Heart left ventricle (tissue), 16 donors: ENCODE data around the gene IL1RN. TPM values are rescaled to one million over a fixed set of nuclear protein-coding genes. Genes with fewer than 3 reads are reported as not detected.
A peak's percentile ranks its signal among the peaks of the same experiment; 100 is the strongest.

Experiments
- ATAC-seq, 4 donors: fragments of 200-7000 bp; cut with Tn5 transposase; one replicate each; pipeline ENCODE4 v1.9.1; 2020 to 2022; ENCODE audit warnings: moderate library complexity in 4 of 4, mild to moderate bottlenecking in 3 of 4, moderate number of reproducible peaks in 1 of 4
- DNase-seq, 5 donors: peaks; one replicate each; pipeline ENCODE4 v3.0.0-alpha.2; 2020
- H3K27ac ChIP-seq, 12 donors: fragments of 200-600 bp; sonication (generic) in 4 of 12; one replicate each; pipeline versions ENCODE4 v1.5.0 to v1.8.0; 2016 to 2022; ENCODE audit warnings: mild to moderate bottlenecking in 2 of 12
- H3K27me3 ChIP-seq, 9 donors: fragments of 200-600 bp; sonication (generic) in 2 of 9; one replicate each; pipeline versions ENCODE4 v1.5.1 to v1.8.0; 2016 to 2022; ENCODE audit warnings: mild to moderate bottlenecking in 3 of 9
- H3K36me3 ChIP-seq, 9 donors: fragments of 200-600 bp; sonication (generic) in 2 of 9; one replicate each; pipeline versions ENCODE4 v1.5.0 to v1.8.0; 2018 to 2022; ENCODE audit warnings: mild to moderate bottlenecking in 2 of 9
- H3K4me1 ChIP-seq, 12 donors: fragments of 200-600 bp; sonication (generic) in 4 of 12; one replicate each; pipeline versions ENCODE4 v1.5.0 to v1.8.0; 2016 to 2022; ENCODE audit warnings: mild to moderate bottlenecking in 3 of 12
- H3K4me3 ChIP-seq, 12 donors: fragments of 200-600 bp; sonication (generic) in 4 of 12; one replicate each; pipeline versions ENCODE4 v1.5.0 to v1.8.0; 2017 to 2022; ENCODE audit warnings: mild to moderate bottlenecking in 9 of 12, moderate library complexity in 4 of 12
- H3K9me3 ChIP-seq, 12 donors: fragments of 200-600 bp; sonication (generic) in 4 of 12; one replicate each; pipeline versions ENCODE4 v1.5.0 to v1.8.0; 2016 to 2022; ENCODE audit warnings: mild to moderate bottlenecking in 1 of 12
- CTCF ChIP-seq, 12 donors: fragments of 200-600 bp; sonication (generic) in 4 of 12; IDR thresholded peaks; one replicate each; pipeline versions ENCODE4 v1.5.0 to v1.8.0; 2018 to 2022; ENCODE audit warnings: antibody characterized with exemption in 12 of 12, mild to moderate bottlenecking in 5 of 12
- POLR2A ChIP-seq, 2 donors: fragments of 450-650 bp; IDR thresholded peaks; one replicate each; pipeline ENCODE4 v1.6.1; 2017; ENCODE audit warnings: antibody characterized with exemption in 2 of 2, mild to moderate bottlenecking in 2 of 2, moderate library complexity in 2 of 2
- WGBS, 4 donors: extraction: QIAGEN DNeasy Blood & Tissue Kit in 2 of 4; methylation state at CpG; one replicate each; pipeline versions ENCODE4 v1.1.5 to v1.1.7; 2013 to 2018; 5-methylcytosine and 5-hydroxymethylcytosine counted together
- intact Hi-C, 10 donors: fragments of 100-400 bp; cut with DNase I; formaldehyde crosslinking; loops; one replicate each; pipeline versions ENCODE4 v1.11.1 to v1.14.2; 2022
- polyA plus RNA-seq, 2 donors: library from polyadenylated mRNA; stranded (reverse); fragments of 200-250 nt; gene quantifications; one replicate each; pipeline ENCODE4 v1.2.3, GENCODE V29; 2013
- total RNA-seq, 9 donors: library from RNA; depleted of rRNA in 2 of 9; stranded (reverse); fragments of >200 nt in 2 of 9; fragmentation: NEBNext Ultra II Directional in 3 of 9; extraction: Animal tissue kit (Norgen Biotek cat#: 25700) in 3 of 9; gene quantifications; one replicate each; pipeline versions ENCODE4 v1.1.0 to v1.2.4, GENCODE V29; 2016 to 2023
- donor health status: ischemic (EF 13 %, LVEDD 7.1; RV severe dilation, severe dysfunction).
- donor health status: healthy with polysubstance abuse.
- donor health status: DM: no; HTN: yes; CAD: no.
- donor health status: DM: no; HTN: no; CAD: no.
- donor health status: ischemic (EF 25% LVEDD 6.9; RV normal size, moderate dysfunction).
- donor health status: ischemic (EF 25% LVEDD 5.7; RV mildly dilated, moderate dysfunction).
- donor health status: healthy.
- donor health status: DM: yes; HTN: yes; CAD: no.
- donor health status: ischemic (EF 35%, LVEDD 5.7; RV mildly dilated, moderate dysfunction).
- donor health status: nonischemic (EF 11% LVEDD 7.7; RV severe dilation, severe dysfunction).
- donor health status: DM: yes; HTN: yes; CAD: no.
- donor health status: PGD.
- donor health status: ischemic (EF 29% LVEDD 5.4; RV normal size, mild dysfunction).
- donor health status: nonischemic (EF 23%, LVEDD 6.1; RV moderate dilation, normal function).

The IL1RN gene
- total and polyA plus RNA-seq, 11 donors: 0.16 to 11.4 (median 0.99) TPM

- 85 to 100% (median 89%) methylated on average over 1 of the region's 1 CpG for WGBS, 4 donors
- H3K9me3 ChIP-seq: peaks cover 0 to 10% (median 0%) of the 10 kb centered on the region in 12 donors
- no peak overlapping the region for H3K4me3 ChIP-seq
- no peak for DNase-seq
- H3K27me3 ChIP-seq: no peaks in the 10 kb centered on the region
- H3K27ac ChIP-seq: no peak overlapping the region
- H3K36me3 ChIP-seq: no peaks in the 10 kb centered on the region
- intact Hi-C loops: no loop called here
- ATAC-seq: no peak
- TF ChIP-seq POLR2A (IDR thresholded peaks at IDR 0.05) (no peak), CTCF (IDR thresholded peaks at IDR 0.05) (no peak)
- peaks cover 0 to 7% (median 0%) of the 10 kb centered on the region in 12 donors for H3K4me1 ChIP-seq
Measured at GRCh38 chr2:113149553-113150257, 22.3 kb downstream of the IL1RN start.

- WGBS, 4 donors: 81 to 90% (median 86%) methylated on average over 5 of the region's 5 CpGs
- no peak overlapping the region for H3K4me3 ChIP-seq
- DNase-seq (no peak), ATAC-seq (no peak)
- H3K27me3 ChIP-seq: peaks cover 0 to 4% (median 0%) of the 10 kb centered on the region in 9 donors
- H3K27ac ChIP-seq: no peak overlapping the region
- intact Hi-C loops: no loop called here
- peaks cover 0 to 7% (median 0%) of the 10 kb centered on the region in 12 donors for H3K4me1 ChIP-seq
- no peak for TF ChIP-seq POLR2A (IDR thresholded peaks at IDR 0.05)
- no peak for TF ChIP-seq CTCF (IDR thresholded peaks at IDR 0.05)
- H3K9me3 ChIP-seq: peaks cover 0 to 7% (median 0%) of the 10 kb centered on the region in 12 donors
- no peaks in the 10 kb centered on the region for H3K36me3 ChIP-seq
Measured at GRCh38 chr2:113150258-113150601, 22.8 kb downstream of the IL1RN start.

GRCh38 chr2:113155331-113155730 lies 27.9 kb downstream of the IL1RN start:
- no peaks in the 10 kb centered on the region for H3K36me3 ChIP-seq
- DNase-seq: no peak
- intact Hi-C loops: no loop called here
- 70 to 97% (median 92%) methylated on average over 5 of the region's 5 CpGs for WGBS, 4 donors
- no peak overlapping the region for H3K4me3 ChIP-seq
- H3K27me3 ChIP-seq: peaks cover 0 to 43% (median 10%) of the 10 kb centered on the region in 9 donors
- no peak overlapping the region for H3K27ac ChIP-seq
- TF ChIP-seq CTCF (IDR thresholded peaks at IDR 0.05): no peak
- no peak for TF ChIP-seq POLR2A (IDR thresholded peaks at IDR 0.05)
- H3K9me3 ChIP-seq: no peaks in the 10 kb centered on the region
- H3K4me1 ChIP-seq: peaks cover 0 to 12% (median 0%) of the 10 kb centered on the region in 12 donors
- no peak for ATAC-seq

GRCh38 chr2:113156278-113157117 lies 29.1 kb downstream of the IL1RN start:
- DNase-seq: no peak
- H3K27ac ChIP-seq: no peak overlapping the region
- no peak for ATAC-seq
- WGBS, 4 donors: 45 to 54% (median 46%) methylated on average over 10 of the region's 10 CpGs
- H3K36me3 ChIP-seq: no peaks in the 10 kb centered on the region
- H3K4me3 ChIP-seq: peak overlapping the region in 6 of 12 donors; percentile 32 to 64 (median 46)
- no peaks in the 10 kb centered on the region for H3K9me3 ChIP-seq
- intact Hi-C loops: no loop called here
- TF ChIP-seq CTCF (IDR thresholded peaks at IDR 0.05) (no peak), POLR2A (IDR thresholded peaks at IDR 0.05) (no peak)
- H3K4me1 ChIP-seq: peaks cover 0 to 12% (median 0%) of the 10 kb centered on the region in 12 donors
- H3K27me3 ChIP-seq: peaks cover 0 to 43% (median 10%) of the 10 kb centered on the region in 9 donors
